ENCODE results near the gene SLCO2B1.
A peak's percentile ranks its signal among the peaks of the same experiment; 100 is the strongest.

The SLCO2B1 gene

DNA sequence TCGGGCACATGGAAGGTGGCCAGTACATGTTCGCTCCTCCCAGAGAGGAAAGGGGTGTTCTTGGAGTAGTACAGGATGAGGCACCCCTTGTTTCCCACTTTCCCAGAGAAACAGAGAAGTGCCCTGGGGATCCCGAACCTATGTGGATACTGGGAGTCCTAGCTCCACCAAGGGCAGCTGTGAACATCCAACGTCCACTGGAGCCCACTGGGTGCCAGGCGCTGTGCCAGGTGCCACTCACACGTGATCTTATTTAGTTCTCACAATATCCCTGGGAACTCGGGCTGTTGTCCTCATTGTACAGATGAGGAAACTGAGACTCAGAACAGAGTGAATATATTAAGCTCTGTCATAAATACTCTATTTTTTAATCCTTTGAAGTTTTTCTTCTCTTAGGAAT, 12.0 kb downstream of the SLCO2B1 start:
- no peaks in the 10 kb centered on the region for H3K27me3 Mint-ChIP-seq (ENCODE audit: low read depth)
- H3K4me3 Mint-ChIP-seq, result no peak overlapping the region
- H3K9me3 Mint-ChIP-seq, result no peaks in the 10 kb centered on the region
- H3K4me1 Mint-ChIP-seq (ENCODE audit: low read depth), result peaks cover 4% of the 10 kb centered on the region
- no peak overlapping the region for H3K27ac Mint-ChIP-seq
- DNase-seq (ENCODE audit: low spot score), result no peak
- no peaks in the 10 kb centered on the region for H3K36me3 Mint-ChIP-seq (ENCODE audit: low read depth)

DNA sequence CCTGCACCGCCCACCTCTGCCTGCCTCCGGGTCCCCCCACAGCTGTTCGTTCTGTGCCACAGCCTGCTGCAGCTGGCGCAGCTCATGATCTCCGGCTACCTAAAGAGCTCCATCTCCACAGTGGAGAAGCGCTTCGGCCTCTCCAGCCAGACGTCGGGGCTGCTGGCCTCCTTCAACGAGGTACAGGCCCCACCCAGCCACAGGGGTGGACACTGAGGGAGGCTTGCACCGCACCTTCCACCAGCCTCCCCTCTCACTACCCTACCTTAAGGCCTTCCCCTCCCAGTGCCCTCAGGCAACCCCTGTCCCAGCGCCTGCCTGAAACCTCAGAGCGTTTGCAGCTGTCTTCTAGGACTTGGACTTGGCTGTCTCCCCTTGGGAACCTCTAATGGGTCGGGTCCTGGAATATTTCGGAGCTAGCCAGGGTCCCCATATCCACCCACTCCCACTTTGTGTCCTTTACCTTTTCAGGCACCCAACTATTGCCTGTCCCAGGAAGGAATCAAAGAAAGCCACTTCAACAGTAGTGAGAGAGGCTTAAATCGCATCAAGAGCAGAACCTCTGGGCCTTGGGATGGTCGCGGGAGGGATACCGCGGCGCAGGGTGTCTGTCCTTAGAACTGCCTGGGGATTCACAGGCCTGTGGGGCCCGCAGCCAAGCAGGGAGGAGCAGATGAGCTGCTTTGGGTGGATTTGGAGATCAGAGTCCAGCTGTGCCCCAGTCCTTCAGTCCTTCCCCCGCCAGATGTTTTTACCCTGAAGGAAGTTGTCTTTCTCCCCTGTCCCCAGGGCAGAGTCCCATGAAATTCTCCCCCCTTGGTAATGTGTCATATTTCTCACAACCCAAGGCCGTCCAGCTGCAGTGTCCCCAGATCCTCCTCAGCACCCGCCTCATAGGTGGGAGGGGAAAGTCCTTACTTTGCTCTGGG, 13.3 kb downstream of the SLCO2B1 start:
- H3K9me3 Mint-ChIP-seq, result no peaks in the 10 kb centered on the region
- no peak overlapping the region for H3K4me3 Mint-ChIP-seq
- no peaks in the 10 kb centered on the region for H3K27me3 Mint-ChIP-seq (ENCODE audit: low read depth)
- no peaks in the 10 kb centered on the region for H3K36me3 Mint-ChIP-seq (ENCODE audit: low read depth)
- no peak for DNase-seq (ENCODE audit: low spot score)
- H3K27ac Mint-ChIP-seq, result no peak overlapping the region
- H3K4me1 Mint-ChIP-seq (ENCODE audit: low read depth), result peaks cover 4% of the 10 kb centered on the region

DNA sequence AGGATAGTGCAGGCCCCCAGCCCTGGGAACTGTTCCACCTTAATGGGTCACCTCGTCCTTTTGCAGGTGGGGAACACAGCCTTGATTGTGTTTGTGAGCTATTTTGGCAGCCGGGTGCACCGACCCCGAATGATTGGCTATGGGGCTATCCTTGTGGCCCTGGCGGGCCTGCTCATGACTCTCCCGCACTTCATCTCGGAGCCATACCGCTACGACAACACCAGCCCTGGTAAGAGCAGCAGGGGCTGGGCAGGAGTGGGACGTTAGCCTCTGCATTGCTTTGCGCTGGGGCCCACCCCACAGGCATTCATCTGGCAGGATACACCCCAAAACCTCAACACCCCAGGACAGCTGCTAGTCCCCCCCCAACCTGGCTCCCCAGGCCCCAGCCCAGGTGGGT, 14.8 kb downstream of the SLCO2B1 start:
- Mint-ChIP-seq H3K9me3 (no peaks in the 10 kb centered on the region), H3K36me3 (ENCODE audit: low read depth) (no peaks in the 10 kb centered on the region), H3K4me1 (ENCODE audit: low read depth) (peaks cover 4% of the 10 kb centered on the region), H3K4me3 (no peak overlapping the region), H3K27ac (no peak overlapping the region), H3K27me3 (ENCODE audit: low read depth) (no peaks in the 10 kb centered on the region)
- no peak for DNase-seq (ENCODE audit: low spot score)

DNA sequence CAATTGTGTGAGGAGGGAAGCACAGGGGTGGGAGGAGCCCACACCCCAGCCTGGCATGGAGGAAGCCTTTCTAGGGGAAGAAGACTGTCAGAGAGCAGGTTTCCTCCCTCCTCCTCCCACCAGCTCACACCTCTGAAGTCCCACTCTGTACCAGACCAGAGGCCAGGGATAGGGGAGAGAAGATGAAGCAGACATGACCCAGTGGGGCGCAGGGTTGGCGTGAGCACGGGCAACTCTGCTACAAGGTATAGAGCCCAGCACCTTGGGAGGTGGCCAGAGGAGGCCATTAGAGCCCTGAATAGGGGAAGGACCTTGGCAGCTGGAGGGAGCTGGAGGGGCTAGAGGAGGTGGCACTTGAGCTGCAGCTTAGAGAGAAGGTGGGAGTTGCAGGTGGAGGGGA, 15.9 kb downstream of the SLCO2B1 start:
- Mint-ChIP-seq H3K4me3 (no peak overlapping the region), H3K27me3 (ENCODE audit: low read depth) (no peaks in the 10 kb centered on the region), H3K9me3 (no peaks in the 10 kb centered on the region), H3K36me3 (ENCODE audit: low read depth) (no peaks in the 10 kb centered on the region), H3K27ac (no peak overlapping the region), H3K4me1 (ENCODE audit: low read depth) (no peaks in the 10 kb centered on the region)
- no peak for DNase-seq (ENCODE audit: low spot score)

DNA sequence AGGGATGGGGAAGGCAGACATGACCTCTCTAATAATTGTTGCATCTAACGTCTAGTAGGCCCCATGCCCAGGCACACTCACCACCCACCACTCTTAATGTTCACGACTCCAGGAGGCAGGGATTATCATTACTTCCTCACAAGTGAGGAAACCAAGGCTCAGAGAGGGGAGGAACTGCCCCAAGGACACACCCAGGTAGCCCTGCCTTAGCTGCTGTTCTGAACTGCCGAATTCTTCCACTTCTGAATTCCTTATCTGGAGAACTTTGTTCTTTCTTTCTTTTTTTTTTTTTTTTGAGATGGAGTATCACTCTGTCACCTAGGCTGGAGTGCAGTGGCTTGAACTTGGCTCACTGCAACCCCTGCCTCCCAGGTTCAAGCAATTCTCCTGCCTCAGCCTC, 16.7 kb downstream of the SLCO2B1 start:
- no peak overlapping the region for H3K27ac Mint-ChIP-seq
- H3K4me3 Mint-ChIP-seq, result no peak overlapping the region
- no peaks in the 10 kb centered on the region for H3K9me3 Mint-ChIP-seq
- DNase-seq (ENCODE audit: low spot score), result no peak
- H3K4me1 Mint-ChIP-seq (ENCODE audit: low read depth), result no peaks in the 10 kb centered on the region
- no peaks in the 10 kb centered on the region for H3K36me3 Mint-ChIP-seq (ENCODE audit: low read depth)
- no peaks in the 10 kb centered on the region for H3K27me3 Mint-ChIP-seq (ENCODE audit: low read depth)

DNA sequence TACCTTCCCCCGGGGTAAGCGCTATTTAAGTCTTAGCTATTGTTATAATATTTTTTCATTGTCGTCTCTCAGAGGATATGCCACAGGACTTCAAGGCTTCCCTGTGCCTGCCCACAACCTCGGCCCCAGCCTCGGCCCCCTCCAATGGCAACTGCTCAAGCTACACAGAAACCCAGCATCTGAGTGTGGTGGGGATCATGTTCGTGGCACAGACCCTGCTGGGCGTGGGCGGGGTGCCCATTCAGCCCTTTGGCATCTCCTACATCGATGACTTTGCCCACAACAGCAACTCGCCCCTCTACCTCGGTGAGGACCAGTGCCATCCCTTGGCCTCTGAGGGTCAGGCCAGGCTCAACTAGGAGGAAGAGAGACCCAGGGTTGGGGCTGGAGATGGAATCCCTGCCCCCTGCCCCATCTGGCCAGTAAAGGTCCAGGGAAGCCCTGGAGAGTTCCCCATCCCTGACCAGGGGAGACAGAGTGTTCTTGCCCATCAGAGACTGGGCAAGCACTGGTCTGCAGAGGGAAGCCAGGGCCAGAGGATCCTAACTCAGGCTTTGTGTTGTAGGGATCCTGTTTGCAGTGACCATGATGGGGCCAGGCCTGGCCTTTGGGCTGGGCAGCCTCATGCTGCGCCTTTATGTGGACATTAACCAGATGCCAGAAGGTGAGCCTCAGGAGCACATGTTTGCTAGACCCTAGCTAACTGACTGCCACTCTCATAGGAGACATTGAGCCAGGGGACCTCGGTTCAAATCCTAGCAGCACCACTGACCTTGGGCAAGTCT, 18.4 kb downstream of the SLCO2B1 start:
- Mint-ChIP-seq H3K9me3 (no peaks in the 10 kb centered on the region), H3K4me1 (ENCODE audit: low read depth) (peaks cover 2% of the 10 kb centered on the region), H3K27me3 (ENCODE audit: low read depth) (no peaks in the 10 kb centered on the region), H3K4me3 (no peak overlapping the region), H3K36me3 (ENCODE audit: low read depth) (no peaks in the 10 kb centered on the region), H3K27ac (no peak overlapping the region)
- no peak for DNase-seq (ENCODE audit: low spot score)

DNA sequence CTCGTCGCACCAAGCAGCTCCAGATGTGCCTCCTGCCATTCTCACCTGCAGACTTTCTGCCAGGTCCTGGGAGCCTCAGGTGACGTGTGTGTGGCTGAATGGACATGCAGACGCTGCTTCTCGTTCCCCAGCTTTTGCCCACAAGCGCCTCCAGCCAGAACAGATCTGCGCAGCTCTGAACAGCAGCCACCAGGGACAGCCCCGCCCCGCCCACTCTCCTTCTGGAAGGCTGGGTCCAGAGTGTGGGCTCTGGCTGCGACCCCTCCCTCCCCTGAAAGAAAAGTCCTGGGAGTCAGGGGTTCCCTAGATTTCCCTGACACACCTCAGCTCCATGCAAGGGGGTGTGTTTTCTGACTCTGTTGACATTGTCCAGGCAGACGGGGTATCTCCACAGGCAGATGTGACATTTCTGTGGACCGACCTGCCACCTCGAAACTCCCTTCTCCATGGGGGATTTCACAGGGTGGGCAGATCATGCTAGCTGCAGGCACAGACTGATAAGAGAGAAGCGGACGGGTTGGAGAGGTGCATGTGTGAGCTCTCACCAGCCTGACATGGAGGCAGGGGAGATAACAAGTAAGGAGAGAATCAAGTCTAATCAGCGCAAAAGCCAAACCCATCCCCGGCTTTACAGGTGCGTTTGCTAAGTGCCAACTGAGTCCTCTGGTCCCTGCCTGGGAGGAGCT, 19.8 kb downstream of the SLCO2B1 start:
- Mint-ChIP-seq H3K27me3 (ENCODE audit: low read depth) (no peaks in the 10 kb centered on the region), H3K9me3 (no peaks in the 10 kb centered on the region), H3K4me1 (ENCODE audit: low read depth) (peaks cover 13% of the 10 kb centered on the region), H3K36me3 (ENCODE audit: low read depth) (no peaks in the 10 kb centered on the region), H3K27ac (no peak overlapping the region), H3K4me3 (no peak overlapping the region)
- DNase-seq (ENCODE audit: low spot score), result no peak

DNA sequence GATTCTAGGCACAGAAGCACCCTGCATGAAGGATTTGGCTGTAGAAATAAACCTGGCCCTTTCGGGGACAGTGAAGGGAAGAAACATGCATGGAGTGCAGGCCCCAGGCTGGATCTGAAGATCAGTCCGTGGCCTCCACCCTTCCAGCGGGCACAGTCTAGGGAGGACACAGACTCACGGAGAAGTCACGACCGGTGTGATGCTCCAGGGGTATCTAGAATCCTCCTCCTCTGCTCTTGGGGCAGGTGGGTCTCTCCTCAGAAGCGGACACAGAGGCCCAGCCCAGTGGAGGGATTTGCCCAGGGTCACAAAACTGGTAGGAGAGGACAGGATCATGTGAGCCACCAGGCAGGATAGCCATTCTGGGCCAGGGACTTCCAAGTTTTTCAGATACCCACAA, 22.4 kb downstream of the SLCO2B1 start:
- H3K9me3 Mint-ChIP-seq, result no peaks in the 10 kb centered on the region
- peaks cover 13% of the 10 kb centered on the region for H3K4me1 Mint-ChIP-seq (ENCODE audit: low read depth)
- H3K27ac Mint-ChIP-seq, result no peak overlapping the region
- DNase-seq (ENCODE audit: low spot score), result no peak
- H3K36me3 Mint-ChIP-seq (ENCODE audit: low read depth), result no peaks in the 10 kb centered on the region
- no peak overlapping the region for H3K4me3 Mint-ChIP-seq
- H3K27me3 Mint-ChIP-seq (ENCODE audit: low read depth), result no peaks in the 10 kb centered on the region

DNA sequence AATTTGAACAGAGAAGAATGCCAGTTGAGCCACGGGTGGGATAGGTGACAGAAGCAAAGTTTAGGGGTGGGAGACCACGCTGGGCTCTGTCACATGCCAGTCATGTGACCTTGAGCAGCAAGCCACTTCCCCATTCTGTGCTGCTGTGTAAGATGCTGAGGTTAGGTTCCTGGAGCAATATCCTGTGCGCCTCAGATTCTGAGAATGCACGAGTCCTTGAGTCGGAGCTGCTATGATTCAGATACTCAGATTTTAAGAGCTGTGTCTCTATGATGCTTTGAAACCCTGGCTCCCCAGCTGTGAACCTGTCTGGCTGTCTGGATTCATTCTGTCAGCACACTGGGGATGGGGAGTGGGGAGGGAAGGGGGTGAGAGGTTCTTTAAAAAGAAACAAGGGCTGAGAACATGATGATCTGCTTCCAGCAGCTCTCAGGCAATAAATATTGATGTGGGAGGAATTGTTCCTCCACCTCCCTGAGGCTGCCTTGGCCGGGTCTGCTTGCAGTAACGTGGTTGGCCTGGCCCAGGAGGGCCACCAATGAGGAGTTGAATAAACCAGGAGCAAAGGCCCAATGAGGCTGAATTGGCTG, 24.0 kb downstream of the SLCO2B1 start:
- peaks cover 13% of the 10 kb centered on the region for H3K4me1 Mint-ChIP-seq (ENCODE audit: low read depth)
- H3K4me3 Mint-ChIP-seq, result peak overlapping the region; percentile 38
- H3K27ac Mint-ChIP-seq, result peak overlapping the region; percentile 58
- H3K27me3 Mint-ChIP-seq (ENCODE audit: low read depth), result no peaks in the 10 kb centered on the region
- no peak for DNase-seq (ENCODE audit: low spot score)
- H3K9me3 Mint-ChIP-seq, result no peaks in the 10 kb centered on the region
- no peaks in the 10 kb centered on the region for H3K36me3 Mint-ChIP-seq (ENCODE audit: low read depth)

DNA sequence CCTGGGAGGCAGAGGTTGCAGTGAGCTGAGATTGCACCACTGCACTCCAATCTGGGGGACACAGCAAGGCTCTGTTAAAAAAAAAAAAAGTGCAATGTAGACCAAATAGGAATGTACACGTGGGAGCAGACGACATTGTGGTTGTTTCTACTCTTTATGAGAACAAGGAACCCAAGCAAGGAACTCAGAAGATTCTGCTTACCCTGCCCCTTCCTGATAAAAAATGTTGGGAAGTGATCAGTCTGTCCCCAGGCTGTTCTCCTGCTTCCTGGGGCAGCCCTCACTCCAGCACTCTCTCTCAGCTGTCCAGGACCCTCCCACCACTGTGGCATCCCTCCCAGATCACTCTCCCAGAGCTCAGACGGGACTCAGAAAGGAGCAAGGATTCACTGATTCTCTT, 31.8 kb downstream of the SLCO2B1 start:
- Mint-ChIP-seq H3K4me1 (ENCODE audit: low read depth) (peaks cover 1% of the 10 kb centered on the region), H3K27ac (no peak overlapping the region)

DNA sequence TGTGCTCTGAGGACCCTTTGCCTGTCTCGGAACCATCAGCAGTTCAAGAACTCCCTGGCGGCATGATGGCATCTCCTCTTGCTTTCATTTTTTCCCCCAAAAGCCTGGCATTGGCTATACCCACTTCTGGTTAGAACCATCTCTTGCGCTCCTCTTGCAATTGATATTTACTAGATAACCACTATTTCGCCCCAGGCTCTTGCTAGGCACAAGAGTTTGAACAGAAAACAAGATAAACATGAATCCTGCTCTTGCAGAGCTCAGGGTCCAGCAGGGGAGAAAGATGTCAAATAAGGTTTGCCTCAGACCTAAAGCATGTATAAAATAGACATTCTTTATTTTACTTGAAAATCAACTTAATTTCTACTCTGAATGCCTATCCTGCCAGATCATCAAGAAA, 33.1 kb downstream of the SLCO2B1 start:
- H3K4me3 Mint-ChIP-seq, result no peak overlapping the region
- H3K36me3 Mint-ChIP-seq (ENCODE audit: low read depth), result no peaks in the 10 kb centered on the region
- no peak for DNase-seq (ENCODE audit: low spot score)
- H3K4me1 Mint-ChIP-seq (ENCODE audit: low read depth), result peaks cover 1% of the 10 kb centered on the region
- H3K27me3 Mint-ChIP-seq (ENCODE audit: low read depth), result peaks cover 18% of the 10 kb centered on the region
- no peaks in the 10 kb centered on the region for H3K9me3 Mint-ChIP-seq
- H3K27ac Mint-ChIP-seq, result no peak overlapping the region

More for the DNA sequence above, 31.8 kb downstream of the SLCO2B1 start:
- H3K27me3 Mint-ChIP-seq (ENCODE audit: low read depth), result peaks cover 18% of the 10 kb centered on the region
- no peaks in the 10 kb centered on the region for H3K9me3 Mint-ChIP-seq
- DNase-seq (ENCODE audit: low spot score), result no peak
- H3K36me3 Mint-ChIP-seq (ENCODE audit: low read depth), result no peaks in the 10 kb centered on the region
- H3K4me3 Mint-ChIP-seq, result no peak overlapping the region

DNA sequence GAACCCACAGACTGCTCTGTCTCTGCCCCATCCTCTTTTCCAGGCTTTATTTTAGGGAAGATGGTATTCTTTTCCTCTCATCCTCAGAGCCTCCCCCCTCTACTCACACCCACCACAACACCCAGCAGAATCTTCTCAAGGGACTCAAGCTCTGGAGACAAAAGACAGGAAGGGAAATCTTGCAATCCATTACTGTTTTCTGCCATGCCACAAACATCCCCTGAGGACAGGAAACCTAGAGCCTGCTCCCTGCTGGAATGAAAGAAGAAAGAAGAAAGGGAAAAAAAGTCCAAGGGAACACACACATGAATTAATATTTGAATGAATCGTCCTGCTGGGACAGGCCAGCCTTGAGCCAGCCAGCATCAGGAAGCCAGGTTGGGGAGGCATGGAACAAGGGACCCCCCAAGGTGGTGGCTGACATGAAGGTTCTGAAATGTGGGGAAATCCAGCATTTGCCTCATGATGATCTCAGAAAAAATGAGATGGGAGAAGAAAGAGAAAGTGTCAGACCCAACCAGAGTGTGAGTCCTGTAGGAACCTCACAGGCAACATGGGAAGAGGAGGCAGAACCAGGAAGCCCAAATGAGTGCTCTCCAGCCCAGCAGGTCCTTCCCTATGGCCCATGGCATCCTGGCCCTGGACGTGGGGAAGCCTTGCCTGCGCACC, 34.0 kb downstream of the SLCO2B1 start:
- no peak for DNase-seq (ENCODE audit: low spot score)
- Mint-ChIP-seq H3K27me3 (ENCODE audit: low read depth) (peaks cover 18% of the 10 kb centered on the region), H3K9me3 (no peaks in the 10 kb centered on the region), H3K4me1 (ENCODE audit: low read depth) (peaks cover 1% of the 10 kb centered on the region), H3K4me3 (no peak overlapping the region), H3K27ac (no peak overlapping the region), H3K36me3 (ENCODE audit: low read depth) (no peaks in the 10 kb centered on the region)

DNA sequence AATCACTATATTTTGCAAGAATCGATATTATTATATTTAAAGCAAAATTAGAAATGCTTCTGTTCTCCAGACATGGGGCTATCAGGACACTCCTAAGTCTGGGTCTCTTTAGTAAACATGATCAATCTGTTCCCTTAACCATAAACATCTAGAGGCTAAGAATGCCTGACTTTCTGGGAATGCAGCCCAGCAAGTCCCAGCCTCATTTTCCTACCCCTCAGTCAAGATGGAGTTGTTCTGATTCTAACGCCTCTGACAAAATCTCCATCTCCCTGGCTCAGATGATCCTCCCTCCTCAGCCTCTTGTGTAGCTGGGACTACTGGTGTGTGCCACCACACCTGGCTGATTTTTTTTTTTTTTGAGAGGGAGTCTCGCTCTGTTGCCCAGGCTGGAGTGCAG, 35.0 kb downstream of the SLCO2B1 start:
- Mint-ChIP-seq H3K36me3 (ENCODE audit: low read depth) (no peaks in the 10 kb centered on the region), H3K9me3 (no peaks in the 10 kb centered on the region), H3K4me1 (ENCODE audit: low read depth) (peaks cover 1% of the 10 kb centered on the region), H3K4me3 (no peak overlapping the region), H3K27ac (no peak overlapping the region), H3K27me3 (ENCODE audit: low read depth) (peaks cover 15% of the 10 kb centered on the region)
- no peak for DNase-seq (ENCODE audit: low spot score)
